ENCODE results near the gene HEPH.
"Not testable (repeated sequence)": the region's sequence is repeated elsewhere in the genome, so short reads cannot be mapped to it uniquely, and the experiment has no call there.

HEPH gene

GRCh38 chrX:66233209-66233608 is 69.2 kb downstream of the HEPH start:
- no peak for DNase-seq

DNA sequence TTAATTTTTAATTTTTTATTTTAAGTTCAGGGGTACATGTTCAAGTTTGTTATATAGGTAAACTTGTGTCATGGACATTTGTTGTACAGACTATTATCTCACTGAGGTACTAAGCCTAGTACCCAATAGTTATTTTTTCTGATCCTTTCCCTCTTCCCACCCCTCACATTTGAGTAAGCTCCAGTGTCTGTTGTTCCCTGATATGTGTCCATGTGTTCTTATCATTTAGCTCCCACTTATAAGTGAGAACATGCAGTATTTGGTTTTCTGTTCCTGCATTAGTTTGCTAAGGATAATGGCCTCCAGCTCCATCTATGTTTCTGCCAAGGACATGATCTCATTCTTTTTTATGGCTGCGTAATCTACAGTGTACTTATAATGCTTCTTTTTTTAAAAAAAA is 69.9 kb downstream of the HEPH start:
- not testable (repeated sequence) for DNase-seq

GRCh38 chrX:66255359-66255967 is 91.4 kb downstream of the HEPH start:
- no peak for DNase-seq

GRCh38 chrX:66262807-66263206 is 98.8 kb downstream of the HEPH start:
- no peak for DNase-seq

Measured in right hindlimb (tissue), 1 donor.